H1 (cell line): ENCODE measurements around the gene STK32C. TPM values are rescaled to one million over a fixed set of nuclear protein-coding genes. Genes with fewer than 3 reads are reported as not detected.

Experiments used
- CTCF ChIA-PET: fragments of 300-600 bp; sonication (Branson Sonifier 250); formaldehyde crosslinking; loops from one replicate; lab custom pipeline; 2021; ENCODE audit not compliant: partially characterized antibody; lab: Charles Lee
- POLR2A ChIA-PET: fragments of 300-600 bp; sonication (Branson Sonifier 250); formaldehyde crosslinking; loops from one replicate; lab custom pipeline; 2021; ENCODE audit warnings: inconsistent platforms; ENCODE audit not compliant: partially characterized antibody; lab: Charles Lee
- DNase-seq, 2 experiments: peaks; one replicate each; pipeline versions ENCODE4 v3.0.0 to v3.0.0-alpha.2; 2010 to 2022; ENCODE audit warnings: low spot score in 2 of 2, low read depth in 1 of 2, mixed read lengths in 1 of 2
- FAIRE-seq: peaks from 2 replicates; lab custom pipeline; 2011; peaks lifted over from hg19 to GRCh38; lab: Jason Lieb, UNC
- H2AFZ ChIP-seq: 2 replicates; pipeline ENCODE4 v1.8.1; 2012; ENCODE audit warnings: low read length, inconsistent platforms
- H2AK5ac ChIP-seq: 2 replicates; pipeline ENCODE4 v1.6.1; 2013; ENCODE audit warnings: low read depth, low read length
- H2BK120ac ChIP-seq: replicated peaks from 2 replicates; pipeline ENCODE3; 2013; ENCODE audit warnings: low read depth, low read length, inconsistent platforms
- H2BK12ac ChIP-seq: 2 replicates; pipeline ENCODE4 v1.6.1; 2013; ENCODE audit warnings: low read depth, low read length
- H2BK15ac ChIP-seq: 2 replicates; pipeline ENCODE4 v1.6.1; 2013; ENCODE audit warnings: low read length
- H2BK20ac ChIP-seq: 2 replicates; pipeline ENCODE4 v1.6.1; 2013; ENCODE audit warnings: low read length
- H2BK5ac ChIP-seq: 2 replicates; pipeline ENCODE4 v1.6.1; 2013; ENCODE audit warnings: low read depth, low read length
- H3K14ac ChIP-seq: 2 replicates; pipeline ENCODE4 v1.6.1; 2013; ENCODE audit warnings: inconsistent platforms; ENCODE audit not compliant: insufficient read length
- H3K18ac ChIP-seq: 2 replicates; pipeline ENCODE4 v1.6.1; 2013; ENCODE audit warnings: low read length; ENCODE audit errors: extremely low read depth
- H3K23ac ChIP-seq: 2 replicates; pipeline ENCODE4 v1.6.1; 2013; ENCODE audit warnings: inconsistent platforms; ENCODE audit not compliant: insufficient read length
- H3K23me2 ChIP-seq: 2 replicates; pipeline ENCODE4 v1.6.1; 2013; ENCODE audit warnings: low read depth, low read length
- H3K27ac ChIP-seq: 2 replicates; pipeline ENCODE4 v1.6.1; 2011; ENCODE audit warnings: low read depth, low read length, inconsistent platforms
- H3K27me3 ChIP-seq, 4 experiments: replicated peaks in 1 of 4; 1 replicate in 1 of 4; 2 replicates in 3 of 4; pipeline versions ENCODE4 v1.6.1 to v1.8.1; 2011 to 2013; ENCODE audit warnings: low read length in 3 of 4, mild to moderate bottlenecking in 3 of 4, inconsistent platforms in 2 of 4, mixed read lengths in 2 of 4, moderate library complexity in 1 of 4; ENCODE audit not compliant: control insufficient read depth in 3 of 4, insufficient read depth in 3 of 4; ENCODE audit errors: extremely low read depth in 1 of 4
- H3K36me3 ChIP-seq, 4 experiments: 2 replicates each; pipeline versions ENCODE4 v1.6.1 to v1.8.1; 2011 to 2013; ENCODE audit warnings: mild to moderate bottlenecking in 4 of 4, low read length in 3 of 4, moderate library complexity in 2 of 4, control low read depth in 1 of 4, inconsistent platforms in 1 of 4; ENCODE audit not compliant: insufficient read depth in 4 of 4, control insufficient read depth in 2 of 4
- H3K4ac ChIP-seq: replicated peaks from 2 replicates; pipeline ENCODE3; 2013; ENCODE audit warnings: low read length, low read depth, mixed read lengths, inconsistent platforms; ENCODE audit not compliant: insufficient read length
- H3K4me1 ChIP-seq, 4 experiments: replicated peaks in 1 of 4; 1 replicate in 1 of 4; 2 replicates in 3 of 4; pipeline versions ENCODE4 v1.6.1 to v1.8.1; 2011 to 2013; ENCODE audit warnings: low read length in 3 of 4, inconsistent platforms in 2 of 4, mixed read lengths in 1 of 4; ENCODE audit not compliant: insufficient read depth in 4 of 4, control insufficient read depth in 3 of 4
- H3K4me2 ChIP-seq, 2 experiments: 2 replicates each; pipeline versions ENCODE4 v1.6.1 to v1.8.1; 2011 to 2013; ENCODE audit warnings: low read depth in 2 of 2, low read length in 2 of 2, control low read depth in 1 of 2, inconsistent platforms in 1 of 2, mild to moderate bottlenecking in 1 of 2; ENCODE audit not compliant: insufficient read depth in 1 of 2
- H3K4me3 ChIP-seq, 4 experiments: fragments of 200-600, 300-600 bp in 1 of 4; sonication (generic), shearing (Covaris generic), sonication (Bioruptor Twin) in 1 of 4; 2 replicates each; pipeline versions ENCODE4 v1.5.1 to v1.8.1; 2011 to 2016; ENCODE audit warnings: low read length in 4 of 4, low read depth in 3 of 4, control low read depth in 2 of 4, inconsistent platforms in 2 of 4, mild to moderate bottlenecking in 2 of 4, mixed read lengths in 1 of 4, moderate library complexity in 1 of 4; ENCODE audit not compliant: insufficient read depth in 2 of 4; ENCODE audit errors: extremely low read depth in 1 of 4
- H3K56ac ChIP-seq: replicated peaks from 2 replicates; pipeline ENCODE3; 2013; ENCODE audit warnings: low read depth, mild to moderate bottlenecking, mixed read lengths, low read length, inconsistent platforms; ENCODE audit not compliant: insufficient read length
- H3K79me1 ChIP-seq: 2 replicates; pipeline ENCODE4 v1.6.1; 2013; ENCODE audit warnings: low read depth, low read length, control low read depth
- H3K79me2 ChIP-seq, 2 experiments: 2 replicates each; pipeline versions ENCODE4 v1.6.1 to v1.8.1; 2012 to 2013; ENCODE audit warnings: low read length in 2 of 2, mild to moderate bottlenecking in 2 of 2, inconsistent platforms in 1 of 2; ENCODE audit not compliant: insufficient read depth in 2 of 2, control insufficient read depth in 1 of 2
- H3K9ac ChIP-seq, 4 experiments: replicated peaks in 1 of 4; 1 replicate in 1 of 4; 2 replicates in 3 of 4; pipeline versions ENCODE4 v1.6.1 to v1.8.1; 2011 to 2013; ENCODE audit warnings: low read depth in 3 of 4, low read length in 3 of 4, control low read depth in 2 of 4, mild to moderate bottlenecking in 2 of 4, moderate library complexity in 2 of 4, inconsistent platforms in 1 of 4; ENCODE audit errors: extremely low read depth in 1 of 4
- H3K9me3 ChIP-seq, 2 experiments: 2 replicates each; pipeline versions ENCODE4 v1.6.1 to v1.8.1; 2012 to 2013; ENCODE audit warnings: mild to moderate bottlenecking in 2 of 2, moderate library complexity in 2 of 2, control low read depth in 1 of 2, inconsistent platforms in 1 of 2, low read depth in 1 of 2, low read length in 1 of 2, mixed read lengths in 1 of 2; ENCODE audit not compliant: insufficient read depth in 2 of 2
- H4K20me1 ChIP-seq, 2 experiments: replicated peaks in 1 of 2; 2 replicates each; pipeline versions ENCODE3 to v1.8.1; 2011 to 2013; ENCODE audit warnings: inconsistent platforms in 2 of 2, low read length in 2 of 2, mild to moderate bottlenecking in 1 of 2; ENCODE audit not compliant: insufficient read depth in 2 of 2, control insufficient read depth in 1 of 2
- H4K5ac ChIP-seq: 2 replicates; pipeline ENCODE4 v1.6.1; 2013; ENCODE audit warnings: low read length, low read depth, mixed read lengths, inconsistent platforms; ENCODE audit not compliant: insufficient read length
- H4K8ac ChIP-seq: 2 replicates; pipeline ENCODE4 v1.8.0; 2013; ENCODE audit warnings: mild to moderate bottlenecking, moderate library complexity, low read length, inconsistent platforms; ENCODE audit not compliant: insufficient read depth; ENCODE audit errors: extremely low read depth
- H4K91ac ChIP-seq: replicated peaks from 2 replicates; pipeline ENCODE3; 2013; ENCODE audit warnings: low read length, mixed read lengths, inconsistent platforms; ENCODE audit not compliant: insufficient read length
- JUND ChIP-seq: IDR thresholded peaks from 2 replicates; pipeline ENCODE4 v1.6.1; 2011; ENCODE audit warnings: mild to moderate bottlenecking, improper control_type of control experiment, low read length
- MAFK ChIP-seq: IDR thresholded peaks from 2 replicates; pipeline ENCODE4 v1.6.1; 2012; ENCODE audit warnings: low read depth, mild to moderate bottlenecking, improper control_type of control experiment, low read length
- NANOG ChIP-seq: IDR thresholded peaks from 2 replicates; pipeline ENCODE4 v1.6.1; 2011; ENCODE audit warnings: low read length, low read depth, mild to moderate bottlenecking, inconsistent platforms; ENCODE audit not compliant: insufficient read depth, poor library complexity, severe bottlenecking
- PHF8 ChIP-seq: fragments of 200-600 bp; sonication (generic); conservative IDR thresholded peaks from 2 replicates; pipeline ENCODE4 v1.7.1; 2012; ENCODE audit warnings: low read depth, mild to moderate bottlenecking, inconsistent platforms, low read length, moderate library complexity
- USF2 ChIP-seq: IDR thresholded peaks from 2 replicates; pipeline ENCODE4 v1.6.1; 2011; ENCODE audit warnings: low read length, improper control_type of control experiment
- WGBS, 2 experiments: shearing (Covaris generic) in 1 of 2; methylation state at CpG; one replicate each; pipeline versions ENCODE4 v1.1.6 to v1.1.7; 2013 to 2015; ENCODE audit warnings: low lambda C conversion rate in 2 of 2, mixed read lengths in 2 of 2, inconsistent platforms in 1 of 2, low coverage in 1 of 2, missing lambda C conversion rate in 1 of 2; ENCODE audit not compliant: insufficient replicate concordance in 2 of 2, insufficient coverage in 1 of 2, insufficient read length in 1 of 2; ENCODE audit errors: extremely low coverage in 1 of 2, missing lambda C conversion rate in 1 of 2; 5-methylcytosine and 5-hydroxymethylcytosine counted together
- polyA plus RNA-seq, 7 experiments: library from polyadenylated mRNA; depleted of rRNA in 3 of 7; stranded (reverse) in 5 of 7; unstranded in 2 of 7; fragments of >200 nt in 5 of 7; fragments of 200-250 nt in 2 of 7; gene quantifications; 1 replicate in 5 of 7; 2 replicates in 1 of 7; 4 replicates in 1 of 7; pipeline versions ENCODE4 v1.2.1 to v1.2.3, GENCODE V29; 2011 to 2013; ENCODE audit warnings: missing spikeins in 2 of 7, mixed read lengths in 2 of 7
- total RNA-seq: library from RNA; stranded (reverse); fragmentation: NEBNext Ultra II Directional; extraction: Animal tissue kit (Norgen Biotek cat#: 25700); gene quantifications from 2 replicates; pipeline ENCODE4 v1.2.1, GENCODE V29; 2021
- TF ChIP-seq, protein P1 (sequence below), 3 experiments: IDR thresholded peaks; 1 replicate in 2 of 3; 2 replicates in 1 of 3; pipeline versions ENCODE4 v1.5.1 to v1.6.1; 2011; ENCODE audit warnings: low read length in 3 of 3, mild to moderate bottlenecking in 3 of 3, inconsistent platforms in 2 of 3, low read depth in 1 of 3, moderate library complexity in 1 of 3; ENCODE audit not compliant: insufficient read depth in 1 of 3; ENCODE audit errors: control extremely low read depth in 1 of 3

Gene STK32C
- total and polyA plus RNA-seq, 2 of the 8 experiments (the other 6 are each of a cell fraction or from before 2014, with no cell fraction given), result 10.6 to 15.6 TPM

DNA sequence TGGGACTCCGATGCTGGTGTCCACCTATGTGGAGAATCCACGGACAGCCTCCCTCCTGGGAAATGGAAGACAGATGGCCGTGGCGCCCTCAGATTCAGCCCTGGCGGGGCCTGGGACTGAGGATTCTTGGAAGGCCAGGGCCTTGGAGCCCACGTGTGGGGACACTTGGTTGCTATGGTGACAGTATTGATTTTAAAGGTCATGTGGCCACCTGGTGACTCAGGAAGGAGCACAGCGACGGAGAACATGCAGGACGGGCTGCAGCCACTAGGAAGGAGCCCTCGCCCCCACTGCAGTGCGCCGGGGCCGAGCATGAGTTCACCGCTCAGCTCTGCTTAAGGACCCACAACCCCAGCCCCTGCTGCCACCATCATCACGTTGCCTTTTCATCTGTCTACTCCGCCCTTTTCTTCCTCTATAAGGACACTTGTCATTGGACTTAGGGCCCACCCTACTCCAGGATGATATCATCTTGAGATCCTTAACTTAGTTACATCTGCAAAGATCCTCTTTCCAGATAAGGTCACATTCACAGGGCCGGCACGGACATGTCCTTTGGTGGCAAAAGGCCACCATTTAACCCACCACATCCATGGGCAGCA lies 3.7 kb upstream of the STK32C start:
- H3K23me2 ChIP-seq, result peaks cover 13% of the 10 kb centered on the region; the same call in 1 of the 2 replicates
- no peak overlapping the region for H3K14ac ChIP-seq
- no peak overlapping the region for H4K5ac ChIP-seq
- TF ChIP-seq NANOG (no peak), MAFK (no peak), JUND (0 out of 2 replicates have a peak, but pooled peaks have one; percentile 15), PHF8 (no peak), USF2 (peak; percentile 67)
- TF ChIP-seq, protein P1, sequence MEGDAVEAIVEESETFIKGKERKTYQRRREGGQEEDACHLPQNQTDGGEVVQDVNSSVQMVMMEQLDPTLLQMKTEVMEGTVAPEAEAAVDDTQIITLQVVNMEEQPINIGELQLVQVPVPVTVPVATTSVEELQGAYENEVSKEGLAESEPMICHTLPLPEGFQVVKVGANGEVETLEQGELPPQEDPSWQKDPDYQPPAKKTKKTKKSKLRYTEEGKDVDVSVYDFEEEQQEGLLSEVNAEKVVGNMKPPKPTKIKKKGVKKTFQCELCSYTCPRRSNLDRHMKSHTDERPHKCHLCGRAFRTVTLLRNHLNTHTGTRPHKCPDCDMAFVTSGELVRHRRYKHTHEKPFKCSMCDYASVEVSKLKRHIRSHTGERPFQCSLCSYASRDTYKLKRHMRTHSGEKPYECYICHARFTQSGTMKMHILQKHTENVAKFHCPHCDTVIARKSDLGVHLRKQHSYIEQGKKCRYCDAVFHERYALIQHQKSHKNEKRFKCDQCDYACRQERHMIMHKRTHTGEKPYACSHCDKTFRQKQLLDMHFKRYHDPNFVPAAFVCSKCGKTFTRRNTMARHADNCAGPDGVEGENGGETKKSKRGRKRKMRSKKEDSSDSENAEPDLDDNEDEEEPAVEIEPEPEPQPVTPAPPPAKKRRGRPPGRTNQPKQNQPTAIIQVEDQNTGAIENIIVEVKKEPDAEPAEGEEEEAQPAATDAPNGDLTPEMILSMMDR (IDR thresholded peaks at IDR 0.05; ENCODE audit: control extremely low read depth in 1 of 3, insufficient read depth in 1 of 3, low read depth in 1 of 3, low read length in 3 of 3), result peak in 2 of 3 experiments; percentile 16 to 19; a peak in 2 of 4 replicates
- H3K9me3 ChIP-seq, result peaks cover 0 to 4% of the 10 kb centered on the region in 2 experiments; a peak in 2 of 4 replicates
- H3K23ac ChIP-seq, result no peak overlapping the region
- no peak overlapping the region for H4K91ac ChIP-seq
- H3K56ac ChIP-seq, result no peak overlapping the region
- no peaks in the 10 kb centered on the region for H3K79me2 ChIP-seq
- H2BK120ac ChIP-seq, result no peak overlapping the region
- H3K18ac ChIP-seq, result no peak overlapping the region
- no peak overlapping the region for H2BK20ac ChIP-seq
- H2BK12ac ChIP-seq, result no peak overlapping the region
- no peak overlapping the region for H2AK5ac ChIP-seq
- no peaks in the 10 kb centered on the region for H4K20me1 ChIP-seq
- H3K27me3 ChIP-seq, result peaks cover 20 to 35% (median 30%) of the 10 kb centered on the region in 4 experiments; a peak in 6 of 7 replicates
- H3K4ac ChIP-seq, result no peak overlapping the region
- no peak overlapping the region for H3K27ac ChIP-seq
- H2BK5ac ChIP-seq, result no peak overlapping the region
- no peak overlapping the region for H2BK15ac ChIP-seq
- no peak for FAIRE-seq
- no peak overlapping the region for H3K4me3 ChIP-seq
- whole genome bisulfite sequencing, 2 experiments, result 76% methylated on average over 18 of the region's 18 CpGs; no CpG with 5 or more reads in 1 of the 2 experiments
- H3K36me3 ChIP-seq, result no peaks in the 10 kb centered on the region
- no peak overlapping the region for H2AFZ ChIP-seq
- H3K4me1 ChIP-seq, result peaks cover 1 to 9% (median 4%) of the 10 kb centered on the region in 4 experiments; a peak in 5 of 7 replicates
- H3K79me1 ChIP-seq, result no peaks in the 10 kb centered on the region
- no peak overlapping the region for H3K4me2 ChIP-seq
- H4K8ac ChIP-seq, result no peak overlapping the region
- no peak overlapping the region for H3K9ac ChIP-seq
- ChIA-PET POLR2A (no interaction called here), CTCF (interaction anchor here (0.7 to 1.2 kb wide), 4 partner anchors 44 to 206 kb away, joined by 3 read pairs; no protein-coding TSS in a partner anchor)
- DNase-seq, result no peak
